ENCODE measurements around the gene MMP2. TPM values are rescaled to one million over a fixed set of nuclear protein-coding genes. Genes with fewer than 3 reads are reported as not detected.
A peak's percentile ranks its signal among the peaks of the same experiment; 100 is the strongest.

Gene MMP2
- total RNA-seq, 1 donor from 2014 or later, result 5.6 TPM

DNA sequence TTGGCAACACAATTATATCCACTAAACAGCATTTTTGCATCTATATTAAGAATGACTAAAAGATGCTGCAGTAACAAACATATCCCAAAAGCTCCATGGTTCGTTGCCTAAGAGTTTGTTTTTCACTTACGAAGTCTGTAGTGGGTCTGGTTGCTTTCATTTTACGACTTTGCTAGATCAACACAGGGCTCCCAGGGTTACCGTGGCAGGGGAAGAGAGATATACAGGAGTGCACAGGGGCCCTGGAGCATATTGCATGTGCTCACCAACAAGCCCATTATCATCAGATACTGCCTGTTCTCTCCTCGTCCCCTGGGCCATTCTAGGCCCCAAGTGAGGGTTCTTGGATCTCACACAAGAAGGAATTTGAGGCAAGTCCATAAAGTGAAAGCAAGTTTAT, 3.1 kb upstream of the MMP2 start:
- TF ChIP-seq, protein P1, sequence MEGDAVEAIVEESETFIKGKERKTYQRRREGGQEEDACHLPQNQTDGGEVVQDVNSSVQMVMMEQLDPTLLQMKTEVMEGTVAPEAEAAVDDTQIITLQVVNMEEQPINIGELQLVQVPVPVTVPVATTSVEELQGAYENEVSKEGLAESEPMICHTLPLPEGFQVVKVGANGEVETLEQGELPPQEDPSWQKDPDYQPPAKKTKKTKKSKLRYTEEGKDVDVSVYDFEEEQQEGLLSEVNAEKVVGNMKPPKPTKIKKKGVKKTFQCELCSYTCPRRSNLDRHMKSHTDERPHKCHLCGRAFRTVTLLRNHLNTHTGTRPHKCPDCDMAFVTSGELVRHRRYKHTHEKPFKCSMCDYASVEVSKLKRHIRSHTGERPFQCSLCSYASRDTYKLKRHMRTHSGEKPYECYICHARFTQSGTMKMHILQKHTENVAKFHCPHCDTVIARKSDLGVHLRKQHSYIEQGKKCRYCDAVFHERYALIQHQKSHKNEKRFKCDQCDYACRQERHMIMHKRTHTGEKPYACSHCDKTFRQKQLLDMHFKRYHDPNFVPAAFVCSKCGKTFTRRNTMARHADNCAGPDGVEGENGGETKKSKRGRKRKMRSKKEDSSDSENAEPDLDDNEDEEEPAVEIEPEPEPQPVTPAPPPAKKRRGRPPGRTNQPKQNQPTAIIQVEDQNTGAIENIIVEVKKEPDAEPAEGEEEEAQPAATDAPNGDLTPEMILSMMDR (conservative IDR thresholded peaks at IDR 0.05; ENCODE audit: low read depth, low read length), result no peak
- no peak for DNase-seq (ENCODE audit: low read depth)
- no peak overlapping the region for H3K4me3 ChIP-seq (ENCODE audit: low read depth, low read length)

DNA sequence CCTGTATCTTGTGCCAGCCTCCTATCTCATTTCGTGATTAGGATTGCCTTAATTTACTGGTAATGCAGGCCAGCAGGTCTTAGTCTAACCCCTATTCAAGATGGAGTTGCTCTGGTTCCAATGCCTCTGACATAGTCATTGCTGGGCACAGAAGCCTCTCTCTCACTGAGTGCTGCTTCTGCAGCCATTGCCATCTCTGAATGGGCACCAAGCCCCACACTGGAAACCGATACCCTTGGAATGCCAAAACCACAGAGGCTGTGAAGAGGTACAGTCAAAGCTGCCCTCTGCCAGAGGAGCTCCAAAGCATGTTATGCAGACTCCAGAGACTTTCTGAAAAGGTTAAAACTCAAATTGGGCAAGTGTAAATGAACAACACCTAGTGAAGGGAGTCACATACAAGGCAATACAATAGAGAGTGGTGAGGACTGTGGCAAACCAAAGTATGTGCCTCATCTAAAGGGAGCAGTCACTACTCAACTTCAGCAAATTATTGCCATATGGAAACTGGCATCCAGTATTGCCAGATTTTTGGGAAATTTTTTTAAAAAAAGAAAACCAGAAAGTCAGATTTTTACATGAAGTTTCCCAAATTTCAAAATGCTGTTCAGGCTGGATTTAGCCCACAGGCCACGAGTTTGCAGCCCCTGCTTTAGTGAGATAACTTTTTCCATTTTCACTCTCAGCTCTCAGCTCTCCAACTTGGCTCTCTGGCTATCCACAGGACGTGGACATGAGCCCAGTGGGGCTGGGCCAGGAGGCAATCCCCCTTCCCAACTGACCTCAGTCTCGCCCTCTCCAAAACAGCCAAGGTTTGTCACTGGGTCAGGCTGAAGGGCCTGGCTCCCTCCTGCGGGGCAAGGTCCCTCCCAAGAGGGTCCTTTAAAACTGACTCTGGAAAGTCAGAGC, 2.1 kb upstream of the MMP2 start:
- TF ChIP-seq, protein P1 (conservative IDR thresholded peaks at IDR 0.05; ENCODE audit: low read depth, low read length), result no peak
- no peak overlapping the region for H3K4me3 ChIP-seq (ENCODE audit: low read depth, low read length)
- DNase-seq (ENCODE audit: low read depth), result no peak

DNA sequence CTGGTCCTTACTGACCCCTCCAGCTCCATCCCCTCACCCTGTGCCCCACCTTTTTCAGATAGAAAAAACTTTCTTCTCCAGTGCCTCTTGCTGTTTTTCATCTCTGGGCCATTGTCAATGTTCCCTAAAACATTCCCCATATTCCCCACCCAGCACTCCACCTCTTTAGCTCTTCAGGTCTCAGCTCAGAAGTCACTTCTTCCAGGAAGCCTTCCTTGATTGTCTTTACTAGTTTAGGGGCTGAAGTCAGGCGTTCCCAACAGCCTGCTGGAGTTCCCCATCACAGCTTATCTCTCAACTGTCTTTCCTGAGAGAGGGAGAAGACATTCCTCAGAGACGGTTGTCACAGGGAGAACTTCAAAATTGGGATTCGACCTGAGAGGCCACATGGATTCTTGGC, 1.3 kb upstream of the MMP2 start:
- TF ChIP-seq, protein P1 (conservative IDR thresholded peaks at IDR 0.05; ENCODE audit: low read depth, low read length), result no peak
- no peak for DNase-seq (ENCODE audit: low read depth)
- H3K4me3 ChIP-seq (ENCODE audit: low read depth, low read length), result no peak overlapping the region

DNA sequence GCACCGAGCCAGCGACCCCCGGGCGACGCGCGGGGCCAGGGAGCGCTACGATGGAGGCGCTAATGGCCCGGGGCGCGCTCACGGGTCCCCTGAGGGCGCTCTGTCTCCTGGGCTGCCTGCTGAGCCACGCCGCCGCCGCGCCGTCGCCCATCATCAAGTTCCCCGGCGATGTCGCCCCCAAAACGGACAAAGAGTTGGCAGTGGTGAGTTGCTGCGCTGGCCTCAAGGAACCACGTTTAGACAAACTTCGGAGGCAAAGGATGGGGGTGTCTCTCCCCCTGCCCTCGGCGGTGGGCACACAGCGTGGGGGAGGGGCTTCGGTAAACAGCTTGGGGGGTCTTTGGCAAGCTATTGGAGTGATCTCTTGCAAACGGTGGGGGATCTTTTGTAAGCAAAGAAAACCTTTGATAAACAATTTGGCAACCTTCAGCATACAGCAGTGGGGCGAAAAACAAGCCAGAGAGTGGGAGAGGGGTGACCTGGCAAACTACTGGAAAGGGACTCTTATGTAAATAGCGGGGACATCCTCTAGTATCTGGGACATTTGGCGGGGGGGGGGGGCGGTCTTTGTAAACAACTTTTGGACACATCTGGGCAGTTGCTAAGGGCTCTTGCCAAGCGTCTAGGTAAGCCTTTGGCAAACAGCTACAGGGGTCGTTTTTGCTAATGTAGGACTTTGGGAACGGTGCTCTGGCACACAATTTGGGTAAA, 587 bp downstream of the MMP2 start:
- no peak for DNase-seq (ENCODE audit: low read depth)
- TF ChIP-seq, protein P1 (conservative IDR thresholded peaks at IDR 0.05; ENCODE audit: low read depth, low read length), result no peak

DNA sequence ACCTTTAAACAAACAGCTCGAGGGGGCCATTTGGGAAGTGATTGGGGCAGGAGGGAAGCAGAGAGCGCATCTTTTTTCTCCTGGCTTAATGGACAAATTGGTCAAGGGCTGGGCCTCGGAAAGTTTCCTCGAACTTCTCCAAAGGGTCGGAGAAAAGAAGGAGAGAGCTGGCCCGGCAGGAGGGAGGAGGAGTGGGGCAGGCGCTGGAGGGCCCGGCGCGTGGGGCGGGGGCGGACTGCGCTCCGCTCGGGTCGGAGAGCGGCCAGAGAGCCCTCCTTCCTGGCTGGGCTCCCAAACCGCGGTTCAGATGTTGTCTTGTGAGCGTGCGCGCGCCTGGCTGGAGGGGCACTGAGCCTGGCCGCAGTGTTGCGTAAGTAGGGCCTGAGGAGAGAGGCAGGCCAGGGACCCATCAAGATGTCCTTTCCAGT, 1.2 kb downstream of the MMP2 start:
- TF ChIP-seq, protein P1 (conservative IDR thresholded peaks at IDR 0.05; ENCODE audit: low read depth, low read length), result no peak
- DNase-seq (ENCODE audit: low read depth), result no peak
- H3K4me3 ChIP-seq (ENCODE audit: low read depth, low read length), result peak overlapping the region; percentile 52

More for the DNA sequence above, 587 bp downstream of the MMP2 start:
- H3K4me3 ChIP-seq (ENCODE audit: low read depth, low read length), result peak overlapping the region; percentile 52

DNA sequence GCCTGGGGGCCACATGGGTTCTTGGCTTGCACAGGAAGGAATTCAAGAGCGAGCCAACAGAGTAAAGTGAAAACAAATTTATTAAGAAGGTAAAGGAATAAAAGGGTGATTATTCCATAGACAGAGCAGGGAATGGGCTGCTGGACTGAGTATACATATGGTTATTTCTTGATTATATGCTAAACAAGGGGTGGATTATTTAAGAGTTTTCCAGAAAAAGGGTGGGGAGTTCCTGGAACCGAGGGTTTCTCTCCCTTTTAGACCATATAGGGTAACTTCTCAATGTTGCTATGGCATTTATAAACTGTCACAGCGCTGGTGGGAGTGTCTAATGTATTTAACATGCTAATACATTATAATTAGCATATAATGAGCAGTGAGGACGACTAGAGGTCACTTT, 2.0 kb downstream of the MMP2 start:
- H3K4me3 ChIP-seq (ENCODE audit: low read depth, low read length), result no peak overlapping the region
- TF ChIP-seq, protein P1 (conservative IDR thresholded peaks at IDR 0.05; ENCODE audit: low read depth, low read length), result no peak
- DNase-seq (ENCODE audit: low read depth), result no peak

Measured in epithelial cell of proximal tubule (primary cell).